SK-N-MC (cell line): ENCODE results near the gene COIL.

ENCODE experiments used
- EZH2 ChIP-seq: fragments of 200-600 bp; sonication (generic); IDR thresholded peaks from one replicate; pipeline ENCODE4 v1.6.1; 2017; ENCODE audit warnings: antibody characterized with exemption
- FOXP2 ChIP-seq: optimal IDR thresholded peaks from 2 replicates; pipeline ENCODE3; 2011; ENCODE audit warnings: mild to moderate bottlenecking, moderate library complexity; ENCODE audit not compliant: insufficient read depth; ENCODE audit errors: extremely low read length, control extremely low read depth
- POLR2AphosphoS5 ChIP-seq: IDR thresholded peaks from 2 replicates; pipeline ENCODE4 v1.6.1; 2012; ENCODE audit warnings: mild to moderate bottlenecking, low read depth, low read length, borderline replicate concordance

DNA sequence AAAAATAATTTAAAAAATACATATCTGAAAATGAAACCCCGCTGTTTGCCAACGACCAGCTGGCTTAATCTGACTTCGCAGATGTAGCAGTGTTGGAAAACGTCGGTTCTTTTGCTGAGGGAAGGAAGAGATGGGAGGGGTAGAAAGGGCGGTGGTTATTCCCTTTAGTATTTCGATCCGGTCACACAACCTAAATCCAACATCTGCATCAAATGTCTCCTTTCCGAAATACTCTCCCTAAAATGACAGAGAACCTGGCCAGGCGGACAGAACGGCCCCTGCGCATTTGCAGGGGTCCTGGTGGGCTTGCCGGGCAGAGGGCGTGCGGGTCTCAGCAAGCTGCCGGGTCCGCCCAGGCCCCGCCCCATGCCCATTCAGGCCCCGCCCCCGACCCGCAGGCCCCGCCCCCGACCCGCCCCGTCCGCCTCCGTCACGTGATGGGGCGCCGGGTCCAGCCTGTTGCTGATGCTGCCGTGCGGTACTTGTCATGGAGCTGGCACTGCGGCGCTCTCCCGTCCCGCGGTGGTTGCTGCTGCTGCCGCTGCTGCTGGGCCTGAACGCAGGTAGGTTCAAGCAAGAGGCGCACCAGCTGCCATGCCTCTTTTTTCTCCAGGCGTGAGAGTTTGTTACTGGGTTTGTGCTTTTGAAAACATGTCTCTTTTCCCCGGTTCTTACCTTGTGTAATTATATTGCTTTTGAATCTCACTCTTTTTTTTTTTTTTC, 17.0 kb upstream of the COIL start, which contains the start of gene SCPEP1:
- peak; percentile 64 for TF ChIP-seq POLR2AphosphoS5
- no peak for TF ChIP-seq EZH2
- no peak for TF ChIP-seq FOXP2
